Left forelimb (tissue), 1 donor: ENCODE results near the gene GPR161.
A peak's percentile ranks its signal among the peaks of the same experiment; 100 is the strongest.
"Not testable (repeated sequence)": the region's sequence is repeated elsewhere in the genome, so short reads cannot be mapped to it uniquely, and the experiment has no call there.

Experiments
- DNase-seq: peaks from one replicate; pipeline ENCODE4 v3.0.0-alpha.2; 2018; ENCODE audit warnings: low spot score

GPR161 gene, protein sequence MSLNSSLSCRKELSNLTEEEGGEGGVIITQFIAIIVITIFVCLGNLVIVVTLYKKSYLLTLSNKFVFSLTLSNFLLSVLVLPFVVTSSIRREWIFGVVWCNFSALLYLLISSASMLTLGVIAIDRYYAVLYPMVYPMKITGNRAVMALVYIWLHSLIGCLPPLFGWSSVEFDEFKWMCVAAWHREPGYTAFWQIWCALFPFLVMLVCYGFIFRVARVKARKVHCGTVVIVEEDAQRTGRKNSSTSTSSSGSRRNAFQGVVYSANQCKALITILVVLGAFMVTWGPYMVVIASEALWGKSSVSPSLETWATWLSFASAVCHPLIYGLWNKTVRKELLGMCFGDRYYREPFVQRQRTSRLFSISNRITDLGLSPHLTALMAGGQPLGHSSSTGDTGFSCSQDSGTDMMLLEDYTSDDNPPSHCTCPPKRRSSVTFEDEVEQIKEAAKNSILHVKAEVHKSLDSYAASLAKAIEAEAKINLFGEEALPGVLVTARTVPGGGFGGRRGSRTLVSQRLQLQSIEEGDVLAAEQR

GRCh38 chr1:168136709-168137514, at the start of gene GPR161:
TSS of gene GPR161 (minus strand) at chr1:168136930. CDS start at chr1:168104850, 32,080 bp downstream.
- peak; percentile 86 for DNase-seq

- not testable (repeated sequence) for DNase-seq
Observed at GRCh38 chr1:168181063-168181720, 44.5 kb upstream of the GPR161 start.

DNA sequence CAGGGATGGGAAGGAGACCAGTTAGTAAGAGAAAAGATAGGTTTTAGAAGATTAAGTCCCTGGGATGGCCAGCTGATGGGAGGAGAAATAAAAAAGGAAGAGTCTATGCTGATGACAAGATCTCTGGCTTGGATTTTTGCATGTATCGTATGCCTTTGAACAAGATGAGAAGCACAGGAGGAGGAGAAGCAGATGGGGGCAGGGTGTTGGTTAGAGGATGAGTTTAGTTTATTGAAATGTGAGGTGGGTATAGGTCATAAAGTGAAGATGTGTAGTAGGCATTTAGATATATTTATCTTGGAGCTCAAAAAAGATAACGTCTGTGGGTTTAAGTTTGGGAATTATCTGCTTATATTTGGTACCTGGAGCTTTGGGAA, 43.4 kb upstream of the GPR161 start:
- no peak for DNase-seq

- no peak for DNase-seq
Observed at GRCh38 chr1:168179438-168180147, 42.9 kb upstream of the GPR161 start.

GRCh38 chr1:168178638-168179437, 42.1 kb upstream of the GPR161 start, which contains the start of gene TIPRL:
TSS of gene TIPRL (plus strand) at chr1:168178962. CDS start at chr1:168179078, 116 bp downstream.
- peak; percentile 95 for DNase-seq

DNA sequence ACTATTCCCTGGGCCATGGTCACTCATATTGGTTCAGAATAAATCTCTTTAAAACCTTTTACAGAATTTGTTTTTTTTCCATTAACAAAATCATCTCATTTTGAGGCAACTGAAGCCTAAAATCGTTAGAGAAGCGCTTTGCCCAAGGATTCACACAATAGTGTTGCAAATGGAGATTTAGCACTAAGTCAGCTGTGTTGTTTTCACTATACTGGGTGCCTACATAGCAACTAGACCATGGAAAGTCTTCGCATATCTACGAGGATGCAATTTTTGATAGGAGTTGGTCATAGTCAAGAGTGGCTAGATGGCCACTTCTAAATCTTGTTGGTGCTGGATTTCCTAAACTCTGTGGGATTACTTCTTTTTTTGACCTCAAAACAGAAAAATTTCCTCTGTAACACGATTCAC, 41.5 kb upstream of the GPR161 start:
- no peak for DNase-seq

GRCh38 chr1:168172250-168172915, 35.7 kb upstream of the GPR161 start:
- no peak for DNase-seq

GRCh38 chr1:168170564-168171508, 34.1 kb upstream of the GPR161 start:
- no peak for DNase-seq

DNA sequence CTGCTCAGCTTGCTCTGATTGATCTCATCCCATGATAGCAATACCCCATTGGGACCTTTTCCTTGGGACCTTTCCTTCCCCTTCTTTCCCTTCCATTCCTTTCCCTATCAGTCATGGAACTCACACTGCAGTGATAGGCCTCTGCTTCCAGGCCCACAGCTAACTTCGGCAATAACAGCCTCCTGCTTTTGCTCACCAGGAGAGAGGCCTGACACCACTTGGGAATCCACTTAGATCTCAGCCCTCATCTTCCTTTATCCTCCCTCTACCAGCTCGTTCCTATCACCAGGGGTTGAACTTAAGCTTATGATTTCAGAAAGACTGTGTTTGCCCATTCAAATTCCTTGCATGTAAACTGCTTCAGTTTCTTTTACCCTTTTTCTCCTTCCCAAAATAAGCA, 31.1 kb upstream of the GPR161 start:
- no peak for DNase-seq

DNA sequence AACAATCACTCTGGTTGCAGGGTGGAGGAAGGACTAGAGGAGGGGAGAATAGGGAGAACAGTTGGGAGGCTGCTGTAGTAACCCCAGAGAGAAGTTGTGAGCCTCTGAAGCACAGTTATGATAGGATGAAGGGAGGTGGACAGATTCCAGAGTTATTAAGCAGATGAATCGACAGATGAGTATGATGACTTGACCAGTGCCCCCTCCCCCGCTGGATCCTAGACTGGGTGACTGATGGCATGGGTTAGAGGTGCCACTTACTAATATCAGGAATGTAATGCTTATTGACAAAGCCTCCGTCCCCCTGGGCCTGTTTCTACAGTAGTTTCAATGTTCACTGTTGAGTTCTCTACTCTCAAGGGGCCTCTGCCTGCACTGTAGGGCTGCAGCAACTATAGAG, 28.0 kb upstream of the GPR161 start:
- no peak for DNase-seq

DNA sequence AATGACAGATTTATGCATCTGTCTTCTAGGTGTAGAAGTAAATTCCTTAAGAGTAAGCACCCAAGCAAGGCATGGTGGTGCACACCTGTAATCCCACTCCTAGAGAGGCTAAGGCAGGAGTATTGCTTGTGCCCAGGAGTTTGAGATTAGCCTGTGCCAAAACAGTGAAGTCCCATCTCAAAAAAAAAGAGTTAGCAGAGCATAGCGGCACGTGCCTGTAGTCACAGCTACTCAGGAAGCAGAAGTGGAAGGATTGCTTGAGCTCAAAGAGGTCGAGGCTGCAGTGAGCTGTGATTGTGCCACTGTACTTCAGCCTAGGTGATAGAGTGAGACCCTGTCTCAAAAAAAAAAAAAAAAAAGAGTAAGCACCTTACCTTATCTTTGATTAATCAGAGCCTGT, 26.9 kb upstream of the GPR161 start:
- DNase-seq = no peak

DNA sequence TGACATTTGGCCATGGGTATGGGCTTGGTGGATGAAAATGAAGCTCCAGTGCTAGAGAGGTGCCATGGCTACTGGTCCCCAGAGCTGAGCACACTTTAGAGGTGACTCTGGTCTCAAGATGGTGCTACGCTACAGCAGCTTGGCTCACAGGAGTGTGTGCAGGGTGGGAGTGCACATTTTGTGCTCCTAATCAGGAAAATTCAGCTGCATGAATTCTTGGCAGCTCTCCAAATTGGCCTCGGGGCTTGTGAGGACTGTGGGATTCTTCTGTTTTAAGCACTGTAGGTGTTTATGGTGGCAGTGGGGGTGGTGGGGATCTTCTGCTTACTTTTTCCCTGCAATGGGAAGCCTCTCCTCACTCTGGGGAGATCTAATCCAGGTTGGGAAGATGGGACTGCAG, 24.7 kb upstream of the GPR161 start:
- no peak for DNase-seq

DNA sequence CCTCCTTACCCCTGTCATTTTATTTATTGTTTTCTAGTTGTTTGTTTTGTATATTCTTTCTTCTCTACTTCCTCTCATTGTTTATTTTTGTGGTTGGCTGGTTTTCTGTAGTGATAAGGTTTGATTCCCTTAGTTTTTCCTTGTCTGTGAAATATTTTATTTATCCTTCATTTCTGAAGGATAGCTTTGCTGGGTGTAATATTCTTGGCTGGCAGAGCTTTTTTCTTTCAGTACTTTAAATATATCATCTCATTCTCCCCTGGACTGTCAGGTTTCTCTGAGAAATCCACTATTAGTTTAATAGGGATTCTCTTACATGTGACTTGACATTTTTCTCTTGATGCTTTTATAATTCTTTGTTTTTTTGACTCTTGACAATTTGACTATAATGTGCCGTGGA, 23.2 kb upstream of the GPR161 start:
- no peak for DNase-seq

- no peak for DNase-seq
Observed at GRCh38 chr1:168159251-168159650, 22.5 kb upstream of the GPR161 start.

- no peak for DNase-seq
Observed at GRCh38 chr1:168157638-168158037, 20.9 kb upstream of the GPR161 start.

- no peak for DNase-seq
Observed at GRCh38 chr1:168155910-168156309, 19.2 kb upstream of the GPR161 start.

DNA sequence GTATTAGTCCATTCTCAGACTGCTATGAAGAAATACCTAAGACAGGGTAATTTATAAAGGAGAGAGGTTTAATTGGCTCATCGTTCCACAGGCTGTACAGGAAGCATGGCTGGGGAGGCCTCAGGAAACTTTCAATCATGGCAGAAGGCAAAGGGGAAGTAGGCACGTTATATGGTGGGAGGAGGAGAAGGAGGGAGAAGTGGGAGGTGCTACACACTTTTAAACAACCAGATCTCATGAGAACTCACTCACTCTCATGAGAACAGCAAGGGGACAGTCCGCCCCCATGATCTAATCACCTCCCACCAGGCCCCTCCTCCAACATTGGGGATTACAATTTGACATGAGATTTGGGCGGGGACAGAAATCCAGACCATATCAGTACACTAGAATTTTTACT, 18.0 kb upstream of the GPR161 start:
- not testable (repeated sequence) for DNase-seq

GRCh38 chr1:168151935-168152334, 15.2 kb upstream of the GPR161 start:
- no peak for DNase-seq

DNA sequence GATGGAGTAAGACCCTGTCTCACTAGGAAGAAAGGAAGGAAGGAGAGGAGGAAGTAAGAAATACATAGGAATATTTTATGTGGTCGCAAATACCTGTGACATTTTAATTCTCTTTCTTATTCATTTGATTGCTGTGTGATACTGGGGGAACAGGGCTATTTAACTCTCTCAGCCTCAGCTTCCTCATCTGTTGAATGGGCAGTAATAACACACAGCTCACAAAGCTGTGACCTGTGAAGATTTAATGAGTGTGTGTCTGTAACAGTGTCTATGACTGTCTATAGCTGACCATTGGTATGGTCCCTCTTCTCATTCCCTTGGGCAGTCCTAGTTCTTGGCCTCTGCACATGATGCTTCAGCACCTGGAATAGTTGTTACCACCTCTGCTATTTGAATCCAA, 13.6 kb upstream of the GPR161 start:
- no peak for DNase-seq
